Neural crest cell (in vitro differentiated cells): Measurements from ENCODE around the gene KISS1R. TPM values are rescaled to one million over a fixed set of nuclear protein-coding genes. Genes with fewer than 3 reads are reported as not detected.

Source experiments
- DNase-seq: peaks from one replicate; pipeline ENCODE4 v3.0.0; 2021; ENCODE audit warnings: low read depth, mixed read lengths, low spot score
- H3K27ac Mint-ChIP-seq: one replicate; pipeline ENCODE4 v1.8.0; 2021; ENCODE audit warnings: mild to moderate bottlenecking, mixed read lengths; ENCODE audit not compliant: unreplicated experiment
- H3K27me3 Mint-ChIP-seq: 2 replicates; pipeline ENCODE4 v1.8.0; 2021; ENCODE audit warnings: low read depth, mild to moderate bottlenecking, mixed read lengths
- H3K36me3 Mint-ChIP-seq: 2 replicates; pipeline ENCODE4 v1.8.0; 2021; ENCODE audit warnings: low read depth, mild to moderate bottlenecking, mixed read lengths
- H3K4me1 Mint-ChIP-seq: 2 replicates; pipeline ENCODE4 v1.8.0; 2021; ENCODE audit warnings: mixed read lengths
- H3K4me3 Mint-ChIP-seq: one replicate; pipeline ENCODE4 v1.8.0; 2021; ENCODE audit warnings: mild to moderate bottlenecking, mixed read lengths
- H3K9me3 Mint-ChIP-seq: 2 replicates; pipeline ENCODE4 v1.8.0; 2021; ENCODE audit warnings: mixed read lengths
- total RNA-seq: library from RNA; stranded (reverse); gene quantifications from 2 replicates; pipeline ENCODE4 v1.2.1, GENCODE V29; 2021
- TF ChIP-seq, protein P1 (sequence below): fragments of 200-600 bp; sonication (generic); conservative IDR thresholded peaks from 2 replicates; pipeline ENCODE4 v1.5.0; 2021; ENCODE audit warnings: antibody characterized with exemption, mild to moderate bottlenecking

The KISS1R gene
- total RNA-seq, 1 donor from 2014 or later: 2.4 TPM

DNA sequence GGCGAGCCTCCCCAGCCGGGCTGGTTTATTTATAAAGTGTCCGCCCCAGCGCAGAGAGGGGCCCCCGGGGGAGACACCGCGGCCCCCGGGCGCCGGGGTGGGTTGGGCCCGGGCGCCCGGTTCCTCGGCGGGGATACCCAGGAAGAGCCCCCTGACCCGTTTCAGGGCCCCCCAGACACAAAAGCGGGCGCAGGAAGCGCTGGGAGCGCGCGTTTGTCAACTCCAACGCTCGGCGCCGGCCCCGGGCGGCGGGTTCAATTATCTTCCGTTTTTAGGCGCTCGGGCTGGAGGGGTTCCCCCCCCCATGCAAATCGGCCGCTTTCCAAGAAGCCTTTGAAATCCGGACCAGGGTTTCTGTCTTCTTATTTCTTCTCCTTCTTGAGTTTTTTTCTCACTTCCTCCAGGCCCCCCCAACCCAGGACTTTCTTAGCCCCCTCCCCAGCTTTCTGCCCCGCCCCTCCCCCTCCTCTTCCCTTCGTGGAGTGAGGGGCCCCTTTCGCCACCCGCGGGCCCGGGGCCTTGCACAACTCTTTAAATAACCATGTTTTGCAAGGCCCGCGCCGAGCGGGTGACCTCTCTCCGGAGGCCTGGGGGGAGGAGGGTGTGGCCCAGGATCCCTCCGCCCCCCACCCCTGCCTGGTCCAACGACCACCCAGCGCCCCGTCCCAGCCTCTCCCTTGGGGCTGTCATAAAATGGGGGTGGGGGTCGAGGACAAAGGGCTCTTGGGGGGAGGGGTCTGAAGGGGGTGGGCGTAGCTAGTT, 9.6 kb downstream of the KISS1R start:
- TF ChIP-seq, protein P1, sequence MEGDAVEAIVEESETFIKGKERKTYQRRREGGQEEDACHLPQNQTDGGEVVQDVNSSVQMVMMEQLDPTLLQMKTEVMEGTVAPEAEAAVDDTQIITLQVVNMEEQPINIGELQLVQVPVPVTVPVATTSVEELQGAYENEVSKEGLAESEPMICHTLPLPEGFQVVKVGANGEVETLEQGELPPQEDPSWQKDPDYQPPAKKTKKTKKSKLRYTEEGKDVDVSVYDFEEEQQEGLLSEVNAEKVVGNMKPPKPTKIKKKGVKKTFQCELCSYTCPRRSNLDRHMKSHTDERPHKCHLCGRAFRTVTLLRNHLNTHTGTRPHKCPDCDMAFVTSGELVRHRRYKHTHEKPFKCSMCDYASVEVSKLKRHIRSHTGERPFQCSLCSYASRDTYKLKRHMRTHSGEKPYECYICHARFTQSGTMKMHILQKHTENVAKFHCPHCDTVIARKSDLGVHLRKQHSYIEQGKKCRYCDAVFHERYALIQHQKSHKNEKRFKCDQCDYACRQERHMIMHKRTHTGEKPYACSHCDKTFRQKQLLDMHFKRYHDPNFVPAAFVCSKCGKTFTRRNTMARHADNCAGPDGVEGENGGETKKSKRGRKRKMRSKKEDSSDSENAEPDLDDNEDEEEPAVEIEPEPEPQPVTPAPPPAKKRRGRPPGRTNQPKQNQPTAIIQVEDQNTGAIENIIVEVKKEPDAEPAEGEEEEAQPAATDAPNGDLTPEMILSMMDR: no peak
- Mint-ChIP-seq H3K4me1 (peaks cover 7% of the 10 kb centered on the region), H3K27ac (no peak overlapping the region), H3K4me3 (peak overlapping the region; percentile 95), H3K27me3 (peaks cover 12% of the 10 kb centered on the region), H3K36me3 (no peaks in the 10 kb centered on the region), H3K9me3 (no peaks in the 10 kb centered on the region)
- peak; percentile 53 for DNase-seq

DNA sequence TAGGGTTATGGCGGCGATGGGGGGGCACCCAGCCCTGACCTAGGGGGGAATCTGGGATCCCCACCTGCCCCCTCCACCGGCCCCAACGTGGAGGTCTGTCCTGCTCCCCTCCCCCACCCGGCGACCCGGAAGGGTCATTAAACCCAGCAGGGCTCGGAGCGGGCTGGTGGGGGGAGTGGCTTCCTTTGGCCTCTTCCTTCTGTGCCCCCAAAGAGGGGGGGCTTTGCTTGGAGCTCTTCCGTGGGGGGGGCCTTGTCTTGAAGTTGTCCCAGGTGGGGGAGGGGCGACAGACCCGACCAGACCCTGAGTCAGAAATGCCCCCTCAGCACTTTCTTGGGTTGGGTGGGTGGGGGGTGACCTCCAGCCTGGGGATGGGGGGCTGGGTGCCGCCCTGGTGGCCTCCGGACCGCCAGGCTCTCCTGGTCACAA, 10.2 kb downstream of the KISS1R start:
- Mint-ChIP-seq H3K27me3 (peaks cover 9% of the 10 kb centered on the region), H3K27ac (no peak overlapping the region), H3K4me1 (peaks cover 4% of the 10 kb centered on the region), H3K36me3 (no peaks in the 10 kb centered on the region), H3K9me3 (no peaks in the 10 kb centered on the region), H3K4me3 (peak overlapping the region; percentile 95)
- DNase-seq: peak; percentile 54
- TF ChIP-seq, protein P1: no peak

DNA sequence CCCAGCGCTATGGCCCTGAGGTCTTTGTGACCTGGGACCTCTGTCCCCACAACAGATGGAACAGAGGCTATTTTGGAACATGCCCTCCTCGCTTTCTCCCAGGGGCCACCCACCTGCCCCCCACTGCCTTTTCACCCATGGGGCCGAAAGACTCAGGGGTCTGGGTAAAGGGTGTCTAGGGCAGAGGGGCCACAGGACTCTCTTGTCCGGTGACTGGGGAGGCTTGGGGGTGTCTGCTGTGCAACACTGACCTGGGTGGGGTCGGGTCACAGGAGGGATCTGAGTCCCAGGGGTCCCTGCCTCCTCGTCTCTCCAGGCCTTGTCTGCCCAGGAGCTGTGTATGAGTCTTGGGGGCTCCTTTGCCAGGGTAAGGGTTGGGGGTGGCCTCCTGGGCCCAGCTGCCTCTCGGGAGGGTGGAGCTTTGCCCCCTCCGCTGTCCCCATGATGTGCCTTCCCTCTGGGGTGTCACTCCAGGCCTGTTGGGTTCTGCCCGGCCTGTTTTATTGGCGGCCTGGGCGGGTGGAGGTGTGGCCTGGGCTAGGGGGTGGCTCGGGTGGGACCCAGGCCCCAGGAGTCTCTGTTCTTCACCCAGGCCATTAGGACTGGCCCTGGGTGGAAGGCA, 10.8 kb downstream of the KISS1R start:
- Mint-ChIP-seq H3K27ac (no peak overlapping the region), H3K36me3 (no peaks in the 10 kb centered on the region), H3K9me3 (no peaks in the 10 kb centered on the region), H3K27me3 (peaks cover 9% of the 10 kb centered on the region), H3K4me3 (peak overlapping the region; percentile 95), H3K4me1 (peaks cover 7% of the 10 kb centered on the region)
- TF ChIP-seq, protein P1: no peak
- DNase-seq: no peak

DNA sequence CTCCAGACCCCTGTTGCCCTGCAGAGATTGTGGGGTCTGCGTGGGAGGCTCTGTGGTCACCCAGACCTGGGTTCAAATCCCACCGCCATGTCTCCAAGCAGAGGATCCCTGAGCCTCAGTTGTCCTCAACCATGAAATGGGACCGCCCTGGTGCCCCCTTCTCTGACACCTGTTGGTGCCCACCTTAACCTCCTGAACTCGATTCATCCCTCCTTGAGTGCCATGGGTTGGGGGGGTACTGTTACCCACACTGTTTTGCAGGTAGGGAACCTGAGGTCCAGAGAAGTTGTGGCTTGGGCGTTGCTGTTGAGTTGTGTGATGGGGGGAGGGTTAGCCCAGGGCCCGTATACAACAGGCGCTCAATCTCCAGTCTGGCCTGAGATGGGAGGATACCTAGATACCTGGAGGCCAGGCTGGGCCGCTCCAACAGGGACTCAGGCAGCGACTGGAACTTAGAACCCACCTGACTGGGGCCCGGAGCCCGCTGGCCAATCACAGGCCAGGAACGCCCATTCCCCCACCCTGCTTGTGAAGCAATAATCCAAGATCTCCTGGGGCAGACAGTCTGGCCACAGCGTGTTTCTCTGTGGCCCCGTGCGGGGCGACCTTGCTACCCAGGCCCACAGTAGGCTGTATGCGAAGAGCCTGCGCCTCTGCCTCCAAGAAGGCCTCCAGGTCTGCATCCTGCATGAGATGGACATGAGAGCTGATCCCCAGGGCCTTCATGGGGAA, 11.5 kb downstream of the KISS1R start:
- Mint-ChIP-seq H3K36me3 (no peaks in the 10 kb centered on the region), H3K4me1 (peaks cover 4% of the 10 kb centered on the region), H3K4me3 (peak overlapping the region; percentile 66), H3K9me3 (no peaks in the 10 kb centered on the region), H3K27me3 (peaks cover 4% of the 10 kb centered on the region), H3K27ac (no peak overlapping the region)
- no peak for DNase-seq
- TF ChIP-seq, protein P1: no peak

DNA sequence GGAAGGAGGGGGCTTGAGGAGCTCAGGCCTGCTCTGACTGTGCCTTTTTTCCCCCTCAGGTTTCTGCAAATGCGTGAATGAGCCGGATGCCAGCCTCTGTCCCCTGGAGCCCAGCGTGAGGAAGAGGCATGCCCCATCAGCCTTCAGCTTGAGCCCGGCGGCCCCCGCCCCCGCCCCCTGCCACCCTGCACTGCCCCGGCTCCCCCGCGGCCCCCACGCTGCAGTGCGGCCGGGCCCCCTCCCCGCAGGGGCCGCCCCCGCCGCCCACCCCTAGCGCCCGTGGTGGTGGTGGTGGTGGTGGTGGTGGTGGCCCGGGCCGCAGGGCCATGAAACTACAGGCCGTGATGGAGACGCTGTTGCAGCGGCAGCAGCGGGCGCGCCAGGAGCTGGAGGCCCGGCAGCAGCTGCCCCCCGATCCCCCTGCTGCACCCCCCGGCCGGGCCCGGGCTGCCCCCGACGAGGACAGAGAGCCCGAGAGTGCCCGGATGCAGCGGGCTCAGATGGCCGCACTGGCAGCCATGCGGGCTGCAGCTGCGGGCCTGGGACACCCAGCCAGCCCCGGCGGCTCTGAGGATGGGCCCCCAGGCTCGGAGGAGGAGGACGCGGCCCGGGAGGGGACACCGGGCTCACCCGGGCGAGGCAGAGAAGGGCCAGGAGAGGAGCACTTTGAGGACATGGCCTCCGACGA, 12.2 kb downstream of the KISS1R start:
- TF ChIP-seq, protein P1: no peak
- Mint-ChIP-seq H3K4me3 (no peak overlapping the region), H3K36me3 (no peaks in the 10 kb centered on the region), H3K27ac (no peak overlapping the region), H3K4me1 (peaks cover 4% of the 10 kb centered on the region), H3K27me3 (peaks cover under 1% of the 10 kb centered on the region), H3K9me3 (no peaks in the 10 kb centered on the region)
- DNase-seq: no peak
